CD4-positive, CD25-positive, alpha-beta regulatory T cell (primary cell): ENCODE measurements around the gene FBH1. TPM values are rescaled to one million over a fixed set of nuclear protein-coding genes. Genes with fewer than 3 reads are reported as not detected.
"Not testable (repeated sequence)": the region's sequence is repeated elsewhere in the genome, so short reads cannot be mapped to it uniquely, and the experiment has no call there.

Experiments used
- ATAC-seq, 2 donors: fragments of 150-1000 bp; cut with Tn5 transposase; one replicate each; pipeline ENCODE4 v1.10.0; 2021; ENCODE audit warnings: low read depth in 2 of 2, moderate number of reproducible peaks in 2 of 2, moderate library complexity in 1 of 2
- DNase-seq, 3 donors: peaks; one replicate each; pipeline versions ENCODE4 v3.0.0 to v3.0.0-alpha.2; 2012 to 2022; ENCODE audit warnings: mixed read lengths in 1 of 3
- H3K27ac ChIP-seq: one replicate; pipeline ENCODE4 v1.7.0; 2013; ENCODE audit warnings: mild to moderate bottlenecking, low read length; ENCODE audit not compliant: insufficient read depth, poor library complexity, severe bottlenecking
- H3K27me3 ChIP-seq: one replicate; pipeline ENCODE4 v1.7.0; 2013; ENCODE audit warnings: low read length; ENCODE audit not compliant: control insufficient read depth, insufficient read depth
- H3K36me3 ChIP-seq: one replicate; pipeline ENCODE4 v1.7.0; 2013; ENCODE audit warnings: mild to moderate bottlenecking, low read length, moderate library complexity; ENCODE audit not compliant: control insufficient read depth, insufficient read depth
- H3K4me1 ChIP-seq: 2 replicates; pipeline ENCODE4 v1.7.0; 2013; ENCODE audit warnings: mild to moderate bottlenecking, low read length; ENCODE audit not compliant: insufficient read depth, control insufficient read depth, poor library complexity, severe bottlenecking
- H3K4me3 ChIP-seq: one replicate; pipeline ENCODE4 v1.7.0; 2013; ENCODE audit warnings: low read depth, mild to moderate bottlenecking, low read length, moderate library complexity
- H3K9me3 ChIP-seq, 2 experiments: 1 replicate in 1 of 2; 2 replicates in 1 of 2; pipeline ENCODE4 v1.7.0; 2013; ENCODE audit warnings: low read length in 2 of 2, mild to moderate bottlenecking in 1 of 2, moderate library complexity in 1 of 2; ENCODE audit not compliant: control insufficient read depth in 2 of 2
- H3K27ac Mint-ChIP-seq, 3 donors: one replicate each; pipeline ENCODE4 v1.8.0; 2020 to 2022; ENCODE audit warnings: mild to moderate bottlenecking in 3 of 3, mixed read lengths in 3 of 3, moderate library complexity in 2 of 3
- H3K27me3 Mint-ChIP-seq: one replicate; pipeline ENCODE4 v1.8.0; 2022; ENCODE audit warnings: mild to moderate bottlenecking, mixed read lengths
- H3K36me3 Mint-ChIP-seq: one replicate; pipeline ENCODE4 v1.8.0; 2020; ENCODE audit warnings: mixed read lengths
- H3K4me1 Mint-ChIP-seq, 4 donors: one replicate each; pipeline ENCODE4 v1.8.0; 2020 to 2022; ENCODE audit warnings: mixed read lengths in 4 of 4, mild to moderate bottlenecking in 1 of 4
- H3K4me3 Mint-ChIP-seq, 4 donors: one replicate each; pipeline ENCODE4 v1.8.0; 2020 to 2022; ENCODE audit warnings: mild to moderate bottlenecking in 4 of 4, mixed read lengths in 4 of 4, moderate library complexity in 3 of 4
- H3K9me3 Mint-ChIP-seq, 7 donors: one replicate each; pipeline ENCODE4 v1.8.0; 2020 to 2022; ENCODE audit warnings: mixed read lengths in 7 of 7, mild to moderate bottlenecking in 3 of 7, moderate library complexity in 2 of 7
- polyA plus RNA-seq, 4 donors: library from polyadenylated mRNA; unstranded; fragments of 300-500 nt; fragmentation: Illumina TruSeq; gene quantifications; one replicate each; pipeline ENCODE4 v1.2.3, GENCODE V29; 2021
- total RNA-seq: library from RNA; stranded (reverse); gene quantifications from one replicate; pipeline ENCODE4 v1.2.3, GENCODE V29; 2022

FBH1 gene
- total and polyA plus RNA-seq, 5 donors from 2014 or later, result 85.3 to 108 (median 102) TPM

DNA sequence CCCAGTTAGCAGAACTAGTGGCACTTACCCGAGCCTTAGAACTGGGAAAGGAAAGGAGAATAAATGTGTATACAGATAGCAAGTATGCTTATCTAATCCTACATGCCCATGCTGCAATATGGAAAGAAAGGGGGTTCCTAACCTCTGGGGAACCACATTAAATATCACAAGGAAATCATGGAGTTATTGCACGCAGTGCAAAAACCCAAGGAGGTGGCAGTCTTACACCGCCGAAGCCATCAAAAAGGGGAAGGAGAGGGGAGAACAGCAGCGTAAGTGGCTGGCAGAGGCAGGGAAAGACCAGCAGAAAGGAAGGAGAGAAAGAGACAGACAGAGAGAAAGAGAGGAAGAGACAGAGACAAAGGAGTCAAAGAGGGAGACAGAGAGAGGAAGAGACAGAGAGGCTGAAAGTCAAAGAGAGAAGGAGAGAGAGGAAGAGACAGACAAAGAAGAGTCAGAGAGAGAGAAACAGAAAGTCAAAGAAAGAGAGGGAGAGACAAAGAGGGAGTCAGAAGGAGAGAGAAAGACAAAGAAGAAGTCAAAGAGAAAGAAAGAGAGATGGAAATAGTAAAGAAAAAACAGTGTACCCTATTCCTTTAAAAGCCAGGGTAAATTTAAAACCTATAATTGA lies 23.5 kb upstream of the FBH1 start:
- not testable (repeated sequence) for H3K27ac ChIP-seq

DNA sequence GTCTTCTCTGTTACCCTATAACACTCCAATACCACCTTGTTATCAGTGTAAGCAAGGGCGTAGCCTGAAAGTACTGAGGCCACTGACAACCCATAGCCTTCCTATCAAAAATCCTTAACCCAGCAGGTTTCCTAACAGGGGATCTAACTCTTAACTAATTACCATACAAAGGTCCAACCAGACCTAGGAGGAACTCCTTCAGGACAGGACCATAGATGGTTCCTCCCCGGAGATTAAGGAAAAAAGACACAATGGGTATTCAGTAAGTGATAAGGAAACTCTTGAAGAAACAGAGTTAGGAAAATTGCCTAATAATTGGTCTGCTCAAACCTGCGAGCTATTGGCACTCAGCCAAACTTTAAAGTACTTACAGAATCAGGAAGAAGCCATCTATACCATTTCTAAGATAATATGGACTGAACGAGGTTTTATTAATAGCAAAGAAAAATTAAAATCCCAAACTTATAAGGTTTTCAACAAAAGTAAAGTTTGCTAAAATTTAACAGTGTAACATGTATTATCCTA lies 22.9 kb upstream of the FBH1 start:
- peaks cover 21% of the 10 kb centered on the region for H3K36me3 Mint-ChIP-seq
- ATAC-seq, H3K36me3 ChIP-seq, H3K27ac Mint-ChIP-seq, H3K27me3 ChIP-seq, H3K4me3 Mint-ChIP-seq, DNase-seq, H3K27me3 Mint-ChIP-seq, H3K4me1 ChIP-seq, H3K4me1 Mint-ChIP-seq, H3K4me3 ChIP-seq, H3K9me3 ChIP-seq, H3K9me3 Mint-ChIP-seq, H3K27ac ChIP-seq: not testable (repeated sequence)

More for the DNA sequence above, 23.5 kb upstream of the FBH1 start:
- H3K9me3 Mint-ChIP-seq, H3K4me1 ChIP-seq, H3K4me1 Mint-ChIP-seq, H3K27me3 Mint-ChIP-seq, ATAC-seq, H3K36me3 ChIP-seq, DNase-seq, H3K4me3 Mint-ChIP-seq, H3K27me3 ChIP-seq, H3K9me3 ChIP-seq, H3K4me3 ChIP-seq: not testable (repeated sequence)
- Mint-ChIP-seq H3K36me3 (peaks cover 19% of the 10 kb centered on the region), H3K27ac (peak overlapping the region in 1 of 3 donors; percentile 6)

DNA sequence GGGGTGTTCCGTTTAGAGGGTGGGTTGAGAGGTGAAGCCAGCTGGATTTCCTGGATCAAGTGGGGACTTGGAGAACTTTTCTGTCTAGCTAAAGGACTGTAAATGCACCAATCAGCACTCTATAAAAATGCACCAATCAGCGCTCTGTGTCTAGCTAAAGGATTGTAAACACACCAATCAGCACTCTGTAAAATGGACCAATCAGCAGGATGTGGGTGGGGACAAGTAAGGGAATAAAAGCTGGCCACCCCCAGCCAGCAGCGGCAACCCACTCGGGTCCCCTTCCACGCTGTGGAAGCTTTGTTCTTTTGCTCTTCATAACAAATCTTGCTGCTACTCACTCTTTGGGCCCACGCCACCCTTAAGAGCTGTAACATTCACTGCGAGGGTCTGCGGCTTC lies 21.7 kb upstream of the FBH1 start:
- H3K36me3 Mint-ChIP-seq, result peaks cover 15% of the 10 kb centered on the region
- ATAC-seq, H3K4me3 Mint-ChIP-seq, DNase-seq, H3K27me3 ChIP-seq, H3K27me3 Mint-ChIP-seq, H3K4me3 ChIP-seq, H3K4me1 ChIP-seq, H3K4me1 Mint-ChIP-seq, H3K36me3 ChIP-seq, H3K27ac ChIP-seq, H3K27ac Mint-ChIP-seq, H3K9me3 ChIP-seq, H3K9me3 Mint-ChIP-seq: not testable (repeated sequence)

- Histone ChIP-seq H3K36me3 (no peaks in the 10 kb centered on the region), H3K27me3 (no peaks in the 10 kb centered on the region), H3K4me1 (no peaks in the 10 kb centered on the region), H3K9me3 (no peaks in the 10 kb centered on the region), H3K27ac (no peak overlapping the region), H3K4me3 (no peak overlapping the region)
- Mint-ChIP-seq H3K27me3 (no peaks in the 10 kb centered on the region), H3K4me3 (no peak overlapping the region), H3K4me1 (peaks cover 5 to 7% (median 6%) of the 10 kb centered on the region in 4 donors), H3K36me3 (peaks cover 12% of the 10 kb centered on the region), H3K27ac (no peak overlapping the region), H3K9me3 (peaks cover 0 to 3% (median 0%) of the 10 kb centered on the region in 7 donors)
- no peak for DNase-seq
- no peak for ATAC-seq
These were observed 20.9 kb upstream of the FBH1 start for GRCh38 chr10:5869156-5869555.

GRCh38 chr10:5871596-5871995 lies 18.4 kb upstream of the FBH1 start:
- DNase-seq, result no peak
- ATAC-seq, result no peak
- Mint-ChIP-seq H3K4me1 (peaks cover 5 to 10% (median 6%) of the 10 kb centered on the region in 4 donors), H3K36me3 (peaks cover 20% of the 10 kb centered on the region), H3K27me3 (no peaks in the 10 kb centered on the region), H3K9me3 (peaks cover 0 to 3% (median 0%) of the 10 kb centered on the region in 7 donors), H3K27ac (peak overlapping the region in 1 of 3 donors; percentile 90), H3K4me3 (no peak overlapping the region)
- Histone ChIP-seq H3K9me3 (no peaks in the 10 kb centered on the region), H3K36me3 (peaks cover 5% of the 10 kb centered on the region), H3K4me3 (no peak overlapping the region), H3K27ac (no peak overlapping the region), H3K4me1 (no peaks in the 10 kb centered on the region), H3K27me3 (no peaks in the 10 kb centered on the region)

GRCh38 chr10:5873515-5873995 lies 16.5 kb upstream of the FBH1 start:
- H3K4me3 Mint-ChIP-seq, result peak overlapping the region in 1 of 4 donors; percentile 48
- H3K9me3 Mint-ChIP-seq, result peaks cover 0 to 3% (median 0%) of the 10 kb centered on the region in 7 donors
- Histone ChIP-seq H3K27ac (no peak overlapping the region), H3K9me3 (no peaks in the 10 kb centered on the region), H3K27me3 (no peaks in the 10 kb centered on the region), H3K4me3 (no peak overlapping the region), H3K36me3 (peaks cover 15% of the 10 kb centered on the region), H3K4me1 (no peaks in the 10 kb centered on the region)
- peaks cover 5 to 10% (median 6%) of the 10 kb centered on the region in 4 donors for H3K4me1 Mint-ChIP-seq
- peaks cover 28% of the 10 kb centered on the region for H3K36me3 Mint-ChIP-seq
- ATAC-seq (peak; percentile 83 to 84), DNase-seq (peak; percentile 38 to 81 (median 67))
- no peaks in the 10 kb centered on the region for H3K27me3 Mint-ChIP-seq
- H3K27ac Mint-ChIP-seq, result peak overlapping the region in 1 of 3 donors; percentile 43

DNA sequence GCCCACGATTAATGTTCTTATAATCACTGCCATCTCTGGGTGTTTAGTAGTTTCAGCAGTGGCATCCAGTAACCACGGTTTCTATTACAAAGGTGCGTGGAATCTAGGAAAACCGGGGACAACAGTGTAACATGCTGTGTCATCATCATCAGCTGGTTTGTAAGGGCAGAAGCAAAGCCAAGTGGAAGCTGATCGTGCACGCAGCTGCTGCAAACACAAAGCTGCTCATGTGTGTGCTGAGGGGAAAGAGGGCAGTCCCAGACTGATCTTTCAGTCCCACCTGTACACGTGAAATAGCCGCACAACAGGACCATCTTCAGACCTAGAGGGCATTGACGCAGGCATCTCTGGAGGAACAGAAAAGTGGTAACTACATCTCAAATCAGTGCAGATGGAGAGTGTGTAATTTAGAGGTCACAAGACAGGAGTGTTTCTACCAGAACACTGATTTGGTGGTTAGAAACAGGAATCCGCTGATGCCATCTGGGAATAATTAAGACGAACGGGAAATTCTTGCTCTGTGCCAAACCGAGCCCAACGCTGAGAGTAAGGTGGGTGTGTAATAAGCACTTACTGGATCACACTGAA lies 13.8 kb upstream of the FBH1 start:
- no peaks in the 10 kb centered on the region for H3K27me3 Mint-ChIP-seq
- no peaks in the 10 kb centered on the region for H3K27me3 ChIP-seq
- H3K9me3 Mint-ChIP-seq, result peaks cover 0 to 3% (median 0%) of the 10 kb centered on the region in 7 donors
- no peaks in the 10 kb centered on the region for H3K9me3 ChIP-seq
- no peak overlapping the region for H3K27ac ChIP-seq
- peaks cover 19% of the 10 kb centered on the region for H3K36me3 ChIP-seq
- H3K36me3 Mint-ChIP-seq, result peaks cover 28% of the 10 kb centered on the region
- H3K27ac Mint-ChIP-seq, result peak overlapping the region in 1 of 3 donors; percentile 49
- no peaks in the 10 kb centered on the region for H3K4me1 ChIP-seq
- H3K4me3 ChIP-seq, result no peak overlapping the region
- ATAC-seq (no peak), DNase-seq (no peak)
- peaks cover 5 to 7% (median 6%) of the 10 kb centered on the region in 4 donors for H3K4me1 Mint-ChIP-seq
- no peak overlapping the region for H3K4me3 Mint-ChIP-seq
